Inflammatory macrophage (primary cell): ENCODE data around the gene CASZ1.

Source experiments
- DNase-seq, 2 donors: peaks; one replicate each; pipeline ENCODE4 v3.0.0-alpha.2; 2020 to 2022

Gene CASZ1

DNA sequence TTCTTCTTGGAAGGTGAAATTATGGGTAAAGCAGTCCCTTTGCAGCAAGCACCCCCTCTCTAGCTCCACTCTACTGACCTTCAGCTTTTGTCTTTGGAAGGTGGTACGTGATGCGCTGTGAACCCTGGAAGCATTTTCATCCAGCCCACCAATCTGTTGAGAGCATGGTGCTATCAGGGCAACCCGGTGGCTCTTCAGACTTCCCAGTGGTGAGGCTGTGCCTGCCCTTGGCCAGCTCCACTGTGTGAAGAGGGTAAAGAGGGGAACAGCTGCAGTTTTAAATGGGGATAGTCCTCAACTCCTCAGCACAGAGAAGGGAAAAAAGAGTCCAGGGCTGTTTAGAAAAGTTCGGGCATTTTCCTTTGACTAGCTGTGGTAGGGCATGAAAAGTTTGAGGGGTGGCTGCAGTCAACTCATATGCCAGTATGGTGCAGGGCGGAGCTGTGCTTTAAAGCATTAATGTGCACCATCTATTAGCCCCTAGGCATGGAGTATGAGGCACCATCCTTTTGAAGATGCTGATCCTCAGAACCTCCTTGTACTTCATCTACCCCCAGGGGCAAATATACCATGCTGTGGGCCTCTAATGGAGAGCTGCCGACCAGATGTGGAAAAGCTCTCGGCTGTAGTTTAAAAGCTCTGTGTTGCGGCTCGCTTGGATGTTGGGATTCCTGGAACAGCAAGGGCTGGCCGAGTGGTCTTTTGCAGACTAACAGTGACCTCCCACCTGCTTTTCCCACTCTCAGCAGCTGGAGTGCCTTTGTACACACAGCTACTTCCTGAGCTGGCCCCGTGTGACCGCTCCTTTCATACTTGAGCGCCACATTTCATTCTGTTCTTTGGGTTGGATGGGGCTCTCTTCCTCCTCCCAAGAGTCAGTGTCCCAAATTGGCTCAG is 198.7 kb downstream of the CASZ1 start:
- no peak for DNase-seq

DNA sequence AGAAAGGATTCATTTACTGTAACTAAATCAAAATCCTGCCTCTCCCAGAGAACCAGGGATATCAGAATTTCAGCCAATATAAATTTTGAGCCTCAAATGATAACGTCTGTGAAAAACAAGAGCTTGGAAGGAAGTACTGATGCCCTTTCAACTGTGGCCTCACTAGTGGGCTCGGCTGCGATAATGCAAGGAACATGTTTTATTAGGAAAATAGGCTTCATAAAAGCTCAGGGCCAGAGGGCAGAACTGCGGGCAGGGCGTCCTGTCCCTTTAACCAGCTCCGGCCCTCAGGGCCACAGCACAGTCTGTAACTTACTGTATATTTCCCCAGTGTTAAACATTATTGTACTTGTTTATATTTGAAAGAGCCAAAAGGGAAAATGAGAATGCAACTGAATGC is 199.7 kb downstream of the CASZ1 start:
- no peak for DNase-seq

DNA sequence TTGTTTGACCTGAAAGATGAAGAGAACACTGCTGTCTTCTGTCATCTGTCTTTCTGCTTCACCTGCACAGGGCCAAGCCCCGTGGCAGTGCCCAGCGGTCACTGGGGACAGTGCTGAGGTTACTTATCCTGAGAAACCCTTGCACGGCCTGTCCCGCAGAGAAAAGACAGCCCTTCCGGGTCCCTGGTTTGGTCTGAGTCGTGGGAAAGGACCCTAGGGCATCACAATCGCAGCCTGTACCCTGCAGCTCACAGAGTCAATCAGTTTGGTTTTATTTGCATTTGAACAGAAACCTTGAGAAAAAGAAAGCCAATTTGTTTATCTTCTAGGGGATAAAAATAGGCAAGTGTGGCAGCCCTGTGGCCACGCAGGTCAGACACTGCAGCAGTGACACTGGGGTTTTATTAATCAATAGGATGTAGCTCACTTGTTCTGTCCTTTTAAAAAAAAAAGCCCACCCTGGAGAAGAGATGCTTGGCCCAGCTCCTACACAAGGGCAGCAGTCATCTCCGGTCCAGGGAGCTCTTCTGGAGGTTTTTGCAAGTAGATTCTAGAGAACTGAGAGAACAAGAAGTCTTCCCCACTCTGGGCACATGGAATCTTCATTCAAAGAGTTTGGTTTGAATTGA is 201.7 kb downstream of the CASZ1 start:
- no peak for DNase-seq

DNA sequence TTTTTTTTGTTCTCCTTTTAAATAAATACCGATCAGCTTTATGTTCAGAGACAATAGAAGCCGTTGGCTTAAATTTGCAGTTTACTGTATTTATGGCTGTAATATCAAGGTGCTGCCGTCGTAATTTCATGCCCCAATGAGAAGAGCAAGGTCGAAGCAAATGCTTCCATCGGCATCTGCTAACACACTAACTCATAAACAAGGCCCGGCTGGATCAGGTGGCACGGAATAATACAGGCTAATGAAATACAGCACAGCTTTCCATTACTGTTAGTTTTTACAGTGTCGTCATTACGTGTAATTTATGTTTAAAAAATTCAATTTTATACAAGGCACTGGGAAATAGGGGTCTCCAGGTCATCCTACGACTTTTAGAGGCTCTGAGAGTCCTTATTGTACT is 202.7 kb downstream of the CASZ1 start:
- no peak for DNase-seq

DNA sequence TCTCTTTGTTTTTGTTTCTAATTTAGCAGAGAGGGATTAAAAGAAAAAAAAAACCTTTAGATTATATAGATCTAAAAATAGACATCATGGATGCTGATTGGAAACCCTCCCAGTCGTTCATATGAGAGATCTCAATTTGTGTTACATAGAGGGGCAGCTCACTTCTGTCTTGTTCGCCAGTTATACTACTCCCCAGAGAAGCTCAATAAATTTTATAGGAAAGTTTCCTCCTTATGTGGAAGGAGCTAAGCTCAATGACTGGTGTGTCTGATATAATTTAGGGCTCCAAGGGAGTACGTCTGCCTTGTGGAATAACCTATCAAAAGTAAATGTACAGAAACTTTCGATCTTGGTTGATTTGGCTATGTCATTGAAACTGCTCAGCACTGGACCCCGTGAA is 204.1 kb downstream of the CASZ1 start:
- no peak for DNase-seq

DNA sequence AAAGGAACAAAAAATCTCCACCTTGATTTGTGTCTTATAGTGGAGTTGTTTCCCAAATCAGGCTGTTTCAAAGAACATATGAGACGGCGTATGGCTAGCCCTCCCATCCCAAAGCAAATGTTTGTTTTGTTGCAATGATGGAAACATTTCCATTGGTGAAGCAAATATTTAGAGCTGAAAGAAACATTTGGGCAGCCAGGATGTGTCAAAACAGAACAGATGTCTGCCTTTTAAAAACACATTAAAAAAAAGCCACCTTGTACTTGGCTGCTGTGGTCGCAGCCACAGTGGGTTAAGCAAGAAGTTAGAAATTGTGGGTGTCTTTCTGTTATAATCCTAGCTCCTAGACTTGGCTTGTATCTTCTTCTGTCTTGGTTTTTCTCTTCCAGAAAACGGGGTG is 205.4 kb downstream of the CASZ1 start:
- DNase-seq, result no peak

DNA sequence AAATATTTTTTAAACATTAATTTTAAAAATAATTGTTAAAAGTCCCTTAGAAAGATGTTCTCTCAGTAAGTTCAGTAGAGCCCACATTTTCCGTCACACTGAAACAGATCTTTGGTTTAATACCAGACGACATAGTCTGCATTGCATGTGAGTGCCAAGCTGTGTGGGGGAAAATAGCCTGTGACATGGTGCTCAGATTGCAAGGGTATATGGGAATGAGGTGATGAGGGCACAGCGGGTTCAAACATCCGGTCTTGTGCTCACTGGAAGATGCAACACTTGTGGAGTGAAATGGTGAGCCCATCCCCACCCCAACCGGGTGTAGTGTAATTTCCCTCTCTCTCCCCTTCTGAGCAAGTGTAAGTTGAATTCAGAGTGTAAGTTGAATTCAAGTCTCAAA is 207.4 kb downstream of the CASZ1 start:
- no peak for DNase-seq

DNA sequence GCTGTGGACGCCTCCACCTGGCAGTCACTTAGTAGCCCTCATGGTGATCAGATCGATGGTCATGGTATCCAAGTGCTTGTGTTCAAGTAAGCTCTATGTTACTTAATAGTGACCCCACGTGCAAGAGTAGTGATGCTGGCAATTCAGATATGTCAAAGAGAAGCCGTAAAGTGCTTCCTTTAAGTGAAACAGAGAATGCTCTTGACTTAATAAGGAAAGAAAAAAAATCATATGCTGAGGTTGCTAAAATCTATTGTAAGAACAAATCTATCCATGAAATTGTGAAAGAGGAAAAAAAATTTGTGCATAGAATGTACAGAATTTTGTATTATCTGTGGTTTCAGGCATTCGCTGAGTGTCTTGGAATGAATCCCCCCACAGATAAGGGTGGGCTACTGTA is 207.8 kb downstream of the CASZ1 start:
- no peak for DNase-seq
